Measurements from ENCODE around the gene ANKRD55.
"Not testable (repeated sequence)": the region's sequence is repeated elsewhere in the genome, so short reads cannot be mapped to it uniquely, and the experiment has no call there.

The ANKRD55 gene

DNA sequence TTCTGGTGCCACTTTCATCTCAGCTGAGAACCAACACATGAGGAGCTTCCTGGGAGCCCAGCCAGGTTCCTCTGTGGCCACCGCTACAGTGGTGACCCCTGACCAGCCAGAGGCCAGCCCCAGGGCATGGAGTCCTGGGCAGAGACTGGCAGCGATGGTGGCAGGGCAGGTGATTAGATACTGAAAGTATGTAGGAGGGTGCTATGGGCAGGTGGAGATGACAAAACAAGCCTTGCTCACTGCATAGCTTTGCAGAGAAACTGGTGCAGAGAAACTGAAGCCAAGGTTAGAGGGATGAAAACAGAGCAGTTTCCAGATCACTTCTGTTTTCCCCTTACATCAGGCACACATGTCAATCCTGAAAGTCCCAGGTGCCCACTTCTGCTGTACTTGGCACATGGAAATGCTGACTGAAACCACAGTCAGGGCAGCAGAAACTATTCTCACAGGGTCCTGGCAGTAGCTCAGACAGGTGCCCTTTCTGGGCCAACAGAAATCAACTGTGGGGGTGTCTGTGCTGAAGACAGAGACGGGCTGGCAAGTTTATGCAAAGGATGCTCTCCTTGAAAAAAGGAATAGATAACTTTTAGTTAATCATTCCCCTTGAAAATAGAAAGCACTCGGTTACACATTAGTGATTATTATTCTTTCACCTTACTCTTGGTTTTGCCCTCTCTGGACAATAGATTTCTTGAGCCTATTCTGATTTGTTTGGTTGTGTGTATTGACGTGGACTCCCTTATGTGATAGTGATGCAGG, 90.3 kb downstream of the ANKRD55 start:
- DNase-seq = no peak

DNA sequence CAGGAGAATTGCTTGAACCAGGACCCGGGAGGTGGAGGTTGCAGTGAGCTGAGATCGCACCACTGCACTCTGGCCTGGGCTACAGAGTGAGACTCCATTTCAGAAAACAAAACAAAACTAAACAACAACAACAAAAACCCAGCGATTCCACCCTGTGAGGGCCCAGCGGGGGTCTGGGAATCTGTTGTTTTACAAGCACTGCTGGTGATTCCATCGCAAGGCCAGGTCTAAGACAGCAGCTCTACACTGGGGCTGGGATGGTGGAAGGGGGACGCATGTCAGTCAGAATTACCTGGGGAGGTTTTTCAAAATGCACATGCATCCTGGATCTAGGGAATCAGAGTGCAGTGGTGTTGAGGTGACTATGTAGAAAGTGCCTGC, 90.9 kb downstream of the ANKRD55 start:
- no peak for DNase-seq

DNA sequence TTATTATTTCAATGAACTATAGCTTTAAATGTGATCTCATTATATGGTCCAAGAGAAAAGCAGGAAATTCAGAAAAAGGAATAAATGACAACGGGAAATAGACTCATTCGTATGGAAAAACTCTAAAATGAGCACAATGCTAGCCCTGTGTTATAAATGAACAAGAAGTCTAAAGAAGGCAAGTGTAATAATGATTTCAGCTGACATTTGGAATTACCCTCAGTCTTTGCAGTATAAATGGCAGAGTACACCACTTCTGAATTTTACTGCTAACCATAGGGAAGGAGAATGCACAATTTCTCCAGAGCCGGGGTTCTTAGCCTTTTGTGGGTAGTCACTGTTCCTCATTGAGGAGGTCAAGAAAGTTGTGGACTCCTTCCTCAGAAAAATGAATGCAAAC, 93.1 kb downstream of the ANKRD55 start:
- DNase-seq = no peak

DNA sequence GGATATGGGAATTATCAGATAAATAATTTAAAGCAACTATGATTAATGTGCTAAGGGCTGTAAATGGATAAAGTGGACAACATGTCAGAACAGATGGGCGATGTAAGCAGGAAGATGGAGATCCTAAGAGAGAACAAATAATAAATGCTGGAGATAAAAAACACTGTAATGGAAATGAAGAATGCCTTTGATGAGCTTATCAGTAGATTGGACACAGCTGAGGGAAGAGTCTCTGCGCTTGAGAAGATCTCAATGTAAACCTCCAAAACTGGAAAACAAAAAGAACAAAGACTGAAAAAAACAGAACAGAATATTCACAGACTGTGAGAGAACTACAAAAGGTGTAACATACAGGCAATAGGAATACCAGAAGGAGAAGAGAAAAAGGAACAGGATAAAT, 102.5 kb downstream of the ANKRD55 start:
- no peak for DNase-seq

DNA sequence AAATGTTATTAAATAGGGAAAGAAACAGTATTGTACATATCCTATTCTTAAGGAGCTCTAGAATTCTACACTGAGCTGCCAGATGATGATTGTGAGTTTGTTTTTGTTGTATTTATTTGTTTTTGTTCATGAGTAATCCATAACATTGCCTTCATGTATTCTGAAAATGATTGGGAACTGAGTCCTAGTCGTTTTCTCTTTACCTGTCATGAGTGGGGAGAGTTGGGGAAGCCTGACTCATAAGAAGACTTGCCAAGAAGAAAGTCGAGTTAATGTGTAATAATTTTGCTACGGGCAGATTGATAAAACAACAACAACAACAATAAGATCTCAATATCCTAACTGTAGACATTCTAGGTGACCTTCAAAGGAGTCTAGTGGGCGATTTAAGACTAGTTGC, 103.8 kb downstream of the ANKRD55 start:
- DNase-seq = no peak

DNA sequence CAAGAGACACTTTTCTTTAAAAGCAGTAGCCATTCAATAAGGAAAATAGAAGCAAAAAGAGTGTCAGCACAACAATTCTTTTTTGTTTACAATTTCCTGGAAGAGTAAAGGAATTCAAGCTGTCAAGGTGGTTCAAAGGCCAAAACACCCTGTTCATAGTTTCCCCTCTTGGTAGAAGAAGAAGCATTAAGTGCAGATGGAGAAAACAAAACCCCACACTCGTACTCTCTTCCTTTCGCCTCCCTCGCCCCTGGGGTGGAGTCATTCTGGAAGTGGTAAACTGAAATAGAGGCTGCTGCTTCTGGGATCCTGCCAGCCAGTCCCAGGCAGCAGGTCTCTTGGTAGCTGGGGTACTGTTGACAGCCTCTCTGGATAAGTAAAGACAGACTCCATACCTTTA, 105.0 kb downstream of the ANKRD55 start:
- no peak for DNase-seq

DNA sequence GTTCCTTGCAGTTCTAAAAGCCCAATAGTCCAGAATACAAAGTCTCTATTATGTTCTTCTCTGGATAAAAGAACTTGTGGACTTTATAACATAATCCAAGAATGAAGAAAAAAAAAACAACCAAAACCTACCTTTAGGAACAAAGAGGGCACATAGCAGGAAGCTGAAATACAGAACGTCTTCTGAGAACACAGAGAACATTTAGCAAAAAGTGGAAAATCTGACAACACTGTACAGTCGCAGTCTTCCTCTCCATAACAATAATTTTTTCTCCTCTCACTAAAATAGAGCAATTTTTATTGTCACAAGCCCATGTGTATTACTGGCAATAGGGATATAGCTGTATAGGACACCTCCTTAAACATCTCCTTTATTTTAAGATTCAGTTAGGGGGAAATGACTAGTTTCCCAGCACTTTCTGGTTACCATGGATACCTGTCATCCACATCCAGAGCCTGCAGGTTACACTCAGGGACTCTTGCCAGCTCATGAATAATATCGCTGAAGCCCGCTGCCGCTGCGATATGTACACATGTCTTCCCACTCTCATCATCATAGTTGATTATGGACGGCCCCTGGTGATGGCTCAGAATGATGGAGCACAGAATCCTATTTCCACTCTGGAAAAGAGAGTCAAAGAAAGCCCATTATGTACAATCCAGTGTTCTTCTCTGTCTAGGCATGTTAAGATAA, 106.5 kb downstream of the ANKRD55 start:
- DNase-seq = peak; percentile 6

DNA sequence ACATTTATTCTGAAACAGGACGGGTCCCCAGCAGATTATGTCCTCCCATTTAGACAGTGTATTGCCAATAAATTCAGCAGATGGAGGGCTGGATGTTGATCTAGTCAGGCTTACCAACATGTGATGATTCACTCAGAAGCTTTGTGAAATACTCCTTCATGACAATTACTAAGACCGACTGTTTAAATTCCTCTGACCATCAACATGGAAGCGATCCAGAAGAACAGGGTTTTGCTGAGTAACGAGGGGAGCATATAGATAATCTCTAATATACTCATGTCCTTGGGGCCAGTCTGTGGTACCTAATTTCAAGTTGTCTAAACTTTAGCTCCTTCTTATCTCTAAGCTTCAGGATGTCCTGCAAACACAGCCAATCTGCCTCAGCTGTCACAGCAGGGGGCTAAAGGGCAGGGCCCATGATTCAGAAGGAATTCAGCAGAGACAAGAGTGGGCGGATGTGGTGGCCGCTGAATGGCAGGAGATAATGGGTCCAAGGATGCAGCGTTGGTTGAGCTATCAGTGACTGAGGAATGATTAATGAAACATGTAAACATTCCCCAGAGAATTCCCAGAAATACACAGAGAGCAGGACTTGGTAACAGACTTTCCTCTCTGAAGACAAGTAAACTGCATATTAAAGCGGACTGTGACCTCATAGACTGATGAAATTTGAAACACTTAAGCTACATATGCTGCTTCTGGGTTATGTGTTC, 109.4 kb downstream of the ANKRD55 start:
- DNase-seq = no peak

DNA sequence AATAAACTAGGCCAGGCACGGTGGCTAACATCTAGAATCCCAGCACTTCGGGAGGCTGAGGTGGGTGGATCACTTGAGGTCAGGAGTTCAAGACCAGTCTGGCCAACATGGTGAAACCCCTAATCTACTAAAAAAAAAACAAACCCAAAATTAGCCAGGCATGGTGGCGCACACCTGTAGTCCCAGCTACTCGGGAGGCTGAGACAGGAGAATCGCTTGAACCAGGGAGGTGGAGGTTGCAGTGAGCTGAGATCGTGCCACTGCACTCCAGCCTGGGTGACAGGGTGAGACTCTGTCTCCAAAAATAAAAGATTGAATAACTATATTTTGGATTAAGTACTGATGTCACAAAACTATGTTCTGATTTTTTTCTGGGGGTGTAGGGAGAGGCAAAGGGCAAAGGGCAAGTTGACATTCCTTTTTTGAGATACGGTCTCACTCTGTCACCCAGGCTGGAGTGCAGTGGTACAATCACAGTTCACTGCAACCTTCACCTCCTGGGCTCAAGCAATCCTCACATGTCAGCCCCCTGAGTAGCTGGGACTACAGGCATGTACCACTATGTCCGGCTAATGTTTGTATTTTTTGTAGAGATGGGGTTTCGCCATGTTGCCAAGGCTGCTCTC, 110.7 kb downstream of the ANKRD55 start:
- not testable (repeated sequence) for DNase-seq

DNA sequence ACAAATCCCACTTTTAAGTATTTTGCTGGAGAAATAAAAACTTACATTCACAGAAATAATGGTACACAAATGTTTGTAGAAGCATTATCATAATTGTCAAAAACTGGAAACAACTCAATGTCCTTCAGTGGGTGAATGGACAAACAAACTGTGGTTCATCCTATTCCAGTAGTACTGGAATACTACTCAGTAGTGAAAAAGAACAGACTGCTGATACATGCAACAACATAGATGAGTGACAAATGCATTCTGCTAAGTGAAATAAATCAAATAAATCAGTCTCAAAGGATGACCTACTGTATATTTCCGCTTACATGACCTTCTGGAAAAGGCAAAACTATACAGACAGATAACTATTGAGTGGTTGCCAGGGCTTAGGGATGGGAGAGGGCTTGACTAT, 114.1 kb downstream of the ANKRD55 start:
- no peak for DNase-seq

DNA sequence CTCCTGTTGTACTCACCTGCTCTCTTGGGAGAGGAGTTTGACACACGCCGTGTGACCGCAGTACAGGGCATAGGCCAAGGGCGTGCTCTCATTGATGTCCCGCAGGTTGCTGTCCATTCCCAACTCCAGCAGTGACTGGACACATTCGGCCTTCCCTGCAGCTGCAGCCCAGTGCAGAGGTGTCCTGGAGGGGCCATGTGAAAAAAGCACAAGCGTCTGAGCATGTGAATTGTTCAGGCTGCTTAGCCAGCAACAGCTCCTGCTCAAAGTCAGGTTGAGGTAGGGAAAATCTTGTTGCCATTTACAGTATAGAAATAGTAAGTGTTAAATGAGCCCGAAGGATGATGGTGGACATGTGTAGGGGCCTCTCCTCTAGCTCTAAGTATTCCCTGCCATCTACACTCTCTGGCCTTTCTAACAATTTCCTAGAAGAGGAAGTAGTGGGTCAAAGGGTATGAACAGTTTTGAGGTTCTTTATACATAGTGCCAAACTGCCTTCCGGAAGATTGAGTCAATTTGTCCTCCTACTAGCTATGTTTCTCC, 116.5 kb downstream of the ANKRD55 start:
- DNase-seq = no peak

DNA sequence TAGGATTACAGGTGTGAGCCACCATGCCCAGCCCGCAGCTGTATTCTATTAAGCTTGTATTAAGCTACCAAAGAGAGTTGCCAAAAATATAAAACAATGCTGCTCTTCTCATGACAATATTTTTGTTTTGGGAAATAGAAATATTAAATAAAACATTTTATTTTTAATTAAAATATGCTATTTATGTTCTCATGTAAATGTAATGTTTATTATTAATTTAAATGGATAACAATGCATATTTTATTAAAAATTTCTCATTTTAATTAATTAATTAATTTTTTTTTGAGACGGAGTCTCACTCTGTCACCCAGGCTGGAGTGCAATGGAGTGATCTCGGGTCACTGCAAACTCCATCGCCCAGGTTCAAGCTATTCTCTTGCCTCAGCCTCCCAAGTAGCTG, 117.5 kb downstream of the ANKRD55 start:
- DNase-seq = no peak

DNA sequence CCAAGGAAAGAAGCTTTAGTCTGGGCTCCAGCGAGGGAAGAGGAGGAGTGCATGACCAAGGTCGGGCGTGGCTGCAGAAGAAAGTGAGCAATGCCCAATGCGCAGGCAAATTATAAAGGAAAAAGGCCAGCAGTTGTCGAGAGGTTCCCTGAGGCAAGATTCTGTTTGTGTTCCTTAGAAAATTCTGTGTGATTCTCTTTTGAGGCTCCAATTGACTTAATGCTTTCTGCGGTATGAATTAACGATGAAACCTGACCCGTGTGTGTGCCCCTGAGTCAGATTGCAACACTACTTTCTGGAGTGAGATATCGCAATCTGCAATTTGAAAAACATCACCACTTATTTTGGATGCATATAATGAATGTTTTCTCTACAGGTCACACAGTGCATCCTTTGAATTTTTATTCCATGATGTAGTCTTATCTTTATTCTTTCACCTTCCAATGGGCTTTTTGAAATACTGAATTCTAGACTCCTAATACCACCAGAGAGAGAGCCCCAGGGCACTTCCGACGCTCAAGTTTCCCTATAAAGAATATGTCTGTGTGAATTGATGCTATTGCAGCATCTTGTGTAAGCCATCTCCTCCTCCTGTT, 120.5 kb downstream of the ANKRD55 start:
- DNase-seq = no peak

DNA sequence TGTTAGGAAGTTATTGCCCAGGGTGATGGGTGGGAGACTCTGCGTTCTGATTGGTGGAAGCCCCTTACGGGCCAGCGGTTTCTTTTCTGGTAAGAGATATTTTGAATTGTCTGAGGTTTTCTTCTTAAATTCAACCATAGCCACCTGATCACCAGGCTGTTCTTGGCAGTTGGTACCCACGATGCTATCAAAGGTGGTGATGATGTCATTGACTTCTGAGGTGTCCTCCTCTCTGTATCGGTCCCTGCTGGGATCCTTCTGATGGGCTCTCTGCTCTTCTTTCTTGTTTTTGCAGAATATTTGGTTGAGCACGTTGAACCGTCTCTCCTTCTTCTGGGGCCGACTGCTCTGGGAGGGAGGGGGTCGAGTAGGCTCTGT, 121.7 kb downstream of the ANKRD55 start:
- DNase-seq = no peak

DNA sequence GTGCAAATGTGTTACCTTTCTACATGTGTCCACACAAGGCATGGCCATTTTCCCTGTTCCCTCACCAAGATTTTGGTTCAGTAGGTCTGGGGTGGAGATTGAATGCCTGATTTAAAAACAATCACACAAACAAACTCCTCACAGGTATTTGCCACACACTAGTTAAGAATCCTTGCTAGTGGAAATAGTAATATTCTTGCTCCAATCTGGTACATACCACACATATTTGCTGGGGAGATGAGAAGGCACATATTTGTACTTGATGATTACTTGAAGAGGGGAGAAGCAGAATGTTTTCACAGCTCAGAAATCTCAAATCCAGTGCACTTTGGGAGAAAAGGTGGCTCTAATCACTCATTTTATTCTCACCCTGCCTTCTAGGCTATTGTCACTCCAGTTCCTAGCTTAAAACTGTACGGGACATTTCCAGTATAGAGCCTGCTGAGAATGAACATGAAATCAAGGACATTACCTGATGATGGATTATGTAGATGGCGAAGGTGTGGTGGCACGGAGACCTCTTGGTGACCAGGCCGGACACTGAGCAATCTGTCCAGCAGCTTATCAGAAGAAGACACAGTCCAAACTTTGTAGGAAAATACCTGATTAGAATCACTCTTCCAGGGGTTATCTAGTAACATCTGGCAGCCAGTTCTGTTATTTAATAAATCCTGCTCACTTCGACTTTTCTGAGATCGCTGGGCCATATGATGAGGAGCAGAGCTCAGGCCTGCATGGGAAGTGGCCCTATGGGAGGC, 122.3 kb downstream of the ANKRD55 start:
- no peak for DNase-seq

DNA sequence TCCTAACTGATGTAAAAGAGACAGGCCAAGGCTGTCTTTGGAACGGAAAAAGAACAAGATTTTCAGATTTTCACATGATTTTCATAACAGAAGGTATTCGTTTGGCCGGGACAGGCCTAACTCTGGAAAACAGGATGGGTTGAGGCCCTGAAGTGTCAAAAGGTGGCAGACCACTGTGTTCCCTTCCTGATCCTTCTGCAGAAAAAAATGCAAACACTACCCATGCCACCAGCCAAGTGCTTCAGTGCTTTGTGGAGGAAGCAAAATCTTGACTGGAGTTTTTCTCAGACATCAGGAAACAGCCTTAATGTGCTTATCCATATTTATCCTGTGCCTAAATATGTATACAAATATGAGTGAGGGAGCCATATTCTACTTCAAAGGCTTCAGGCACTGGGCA, 124.9 kb downstream of the ANKRD55 start:
- DNase-seq = no peak

DNA sequence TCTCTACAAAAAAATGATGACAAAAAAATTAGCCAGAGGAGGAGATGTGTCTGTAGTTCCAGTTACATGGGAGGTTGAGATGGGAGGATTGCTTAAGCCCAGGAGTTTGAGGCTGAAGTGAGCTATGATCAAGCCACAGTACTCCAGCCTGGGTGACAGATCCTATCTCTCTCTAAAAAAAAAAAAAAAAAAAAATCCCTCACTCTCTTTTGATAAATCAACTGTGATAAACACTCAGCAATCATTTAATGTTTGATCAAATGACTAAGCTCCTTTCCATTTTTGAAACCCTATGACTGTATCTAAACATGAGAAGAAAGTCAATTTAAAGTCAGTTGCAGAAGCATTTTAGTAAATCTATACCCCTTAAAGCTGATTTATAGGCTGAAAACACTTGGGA, 126.3 kb downstream of the ANKRD55 start:
- DNase-seq = no peak

DNA sequence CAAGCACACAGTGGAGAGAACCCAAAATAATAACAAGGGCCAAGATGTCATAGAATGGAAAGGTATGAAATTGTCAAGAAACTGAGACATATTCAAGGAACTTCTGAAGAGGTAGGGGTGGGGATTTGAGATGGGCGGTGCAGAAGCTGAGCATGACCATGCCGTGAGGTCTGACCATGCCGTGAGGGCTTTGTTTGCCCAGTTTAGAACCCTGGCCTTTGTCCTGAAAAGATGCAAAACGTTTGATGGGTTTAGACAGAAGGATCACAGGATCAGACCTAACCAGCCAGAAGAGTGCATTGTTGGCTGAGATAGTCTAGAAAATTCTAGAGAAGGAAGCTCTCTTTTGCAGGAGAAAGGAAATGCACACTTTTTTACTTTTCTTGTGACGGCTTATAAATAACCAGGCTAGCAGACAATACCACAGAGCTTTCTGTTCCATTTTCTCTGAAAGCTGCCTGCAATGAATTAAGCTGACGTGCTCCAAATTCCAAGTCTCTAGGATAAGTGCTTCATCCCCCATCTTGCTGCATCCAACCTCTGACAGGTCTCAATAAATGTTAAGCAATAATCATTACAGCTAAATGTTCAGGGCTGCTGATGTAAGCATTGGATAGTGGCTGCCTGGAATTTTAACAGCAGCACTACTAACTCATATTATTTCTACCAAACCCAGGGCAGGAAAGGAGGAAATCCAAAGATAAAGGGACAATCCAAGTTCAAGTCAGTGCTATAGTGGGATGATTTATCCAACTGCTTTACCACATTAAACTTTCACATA, 127.4 kb downstream of the ANKRD55 start:
- DNase-seq = no peak

DNA sequence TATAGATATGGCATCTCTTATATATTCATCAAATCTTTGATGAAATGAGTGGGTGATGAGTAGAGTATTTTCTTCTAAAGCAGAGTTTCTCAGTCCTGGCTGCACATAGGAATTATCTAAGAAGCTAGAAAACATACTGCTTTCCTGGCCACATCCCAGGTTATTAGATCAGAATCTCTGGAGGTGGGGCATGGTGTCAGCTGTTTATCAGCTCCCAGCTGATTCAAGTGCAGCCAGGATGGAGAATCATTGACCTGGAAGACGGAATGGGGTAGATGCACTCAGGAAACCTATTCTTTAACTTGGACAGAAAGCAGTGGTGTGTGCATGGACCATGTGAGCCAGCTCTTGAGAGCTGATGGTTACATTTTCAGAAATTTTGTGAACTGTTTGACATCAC, 130.2 kb downstream of the ANKRD55 start:
- no peak for DNase-seq

DNA sequence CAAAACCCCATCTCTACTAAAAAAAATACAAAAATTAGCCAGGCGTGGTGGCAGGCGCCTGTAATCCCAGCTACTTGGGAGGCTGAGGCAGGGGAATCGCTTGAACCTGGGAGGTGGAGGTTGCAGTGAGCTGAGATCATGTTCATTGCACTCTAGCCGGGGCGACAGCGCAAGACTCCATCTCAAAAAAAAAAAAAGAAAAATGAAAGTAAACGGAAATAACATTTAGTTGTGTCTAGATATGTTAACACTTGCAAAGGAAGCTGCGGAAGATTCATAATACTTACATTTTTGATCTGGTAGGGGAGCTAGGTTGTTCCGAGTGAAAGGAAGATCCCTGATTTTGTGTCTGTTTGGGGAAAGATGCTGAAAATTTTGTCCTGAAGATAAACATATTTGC, 130.9 kb downstream of the ANKRD55 start:
- DNase-seq = peak; percentile 13

DNA sequence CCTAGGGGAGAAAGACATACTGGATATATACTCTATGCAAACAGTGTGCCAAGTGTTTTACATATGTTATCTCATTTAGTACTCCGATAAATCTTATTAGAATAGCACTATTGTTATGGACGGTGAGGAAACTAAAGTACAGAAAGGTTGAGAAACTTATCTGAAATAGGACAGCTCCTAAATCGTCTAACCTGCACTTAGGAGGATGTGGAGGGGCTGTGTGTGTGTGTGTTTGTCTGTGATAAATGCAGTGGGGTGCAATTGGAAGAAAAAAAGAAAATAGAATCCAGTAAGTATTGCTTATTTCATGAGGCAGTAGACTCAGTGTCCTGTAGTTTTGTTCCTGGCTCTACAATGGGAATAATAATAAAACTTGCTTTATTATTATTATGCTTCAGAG, 131.9 kb downstream of the ANKRD55 start:
- DNase-seq = no peak
